T1000 (cell line): ENCODE results near the gene MYO15B.
"Not testable (repeated sequence)": the region's sequence is repeated elsewhere in the genome, so short reads cannot be mapped to it uniquely, and the experiment has no call there.

ENCODE experiments used
- DNase-seq: peaks from one replicate; lab custom pipeline; 2025; ENCODE audit warnings: mixed read lengths; lab: John Stamatoyannopoulos, UW

The MYO15B gene

GRCh38 chr17:75575728-75576127 lies 11.9 kb upstream of the MYO15B start:
- no peak for DNase-seq

- no peak for DNase-seq
Measured at GRCh38 chr17:75576661-75577060, 10.9 kb upstream of the MYO15B start.

GRCh38 chr17:75581121-75581725 lies 6.4 kb upstream of the MYO15B start:
- not testable (repeated sequence) for DNase-seq

GRCh38 chr17:75583197-75583596 lies 4.4 kb upstream of the MYO15B start:
- not testable (repeated sequence) for DNase-seq

GRCh38 chr17:75584849-75585175 lies 2.8 kb upstream of the MYO15B start:
- DNase-seq: no peak

- no peak for DNase-seq
Measured at GRCh38 chr17:75588596-75589011, 1.0 kb downstream of the MYO15B start.

GRCh38 chr17:75589012-75589918 lies 1.7 kb downstream of the MYO15B start:
- DNase-seq: peak; percentile 86

- no peak for DNase-seq
Measured at GRCh38 chr17:75589919-75590303, 2.3 kb downstream of the MYO15B start.

GRCh38 chr17:75590314-75590761 lies 2.7 kb downstream of the MYO15B start:
- no peak for DNase-seq

- DNase-seq: no peak
Measured at GRCh38 chr17:75590849-75591721, 3.5 kb downstream of the MYO15B start.

- no peak for DNase-seq
Measured at GRCh38 chr17:75591722-75592302, 4.2 kb downstream of the MYO15B start.

GRCh38 chr17:75592348-75593020 lies 4.9 kb downstream of the MYO15B start:
- no peak for DNase-seq

- not testable (repeated sequence) for DNase-seq
Measured at GRCh38 chr17:75593430-75593829, 5.8 kb downstream of the MYO15B start.

GRCh38 chr17:75594499-75595283 lies 7.1 kb downstream of the MYO15B start:
- no peak for DNase-seq

- no peak for DNase-seq
Measured at GRCh38 chr17:75595284-75595919, 7.8 kb downstream of the MYO15B start.

- DNase-seq: no peak
Measured at GRCh38 chr17:75595920-75596313, 8.3 kb downstream of the MYO15B start.

- DNase-seq: no peak
Measured at GRCh38 chr17:75596320-75597087, 8.9 kb downstream of the MYO15B start.

GRCh38 chr17:75601057-75601987 lies 13.7 kb downstream of the MYO15B start:
- no peak for DNase-seq
